Nephron progenitor cell (in vitro differentiated cells): ENCODE results near the gene CCDC187.

Source experiments
- DNase-seq: peaks from one replicate; pipeline ENCODE4 v3.0.0; 2021
- H3K27ac Mint-ChIP-seq: 2 replicates; pipeline ENCODE4 v1.8.0; 2021; ENCODE audit warnings: mild to moderate bottlenecking, moderate library complexity, mixed read lengths
- H3K27me3 Mint-ChIP-seq: 2 replicates; pipeline ENCODE4 v1.8.0; 2021; ENCODE audit warnings: mild to moderate bottlenecking, low read depth, mixed read lengths; ENCODE audit not compliant: poor library complexity
- H3K36me3 Mint-ChIP-seq: 2 replicates; pipeline ENCODE4 v1.8.0; 2021; ENCODE audit warnings: low read depth, mixed read lengths
- H3K4me1 Mint-ChIP-seq: 2 replicates; pipeline ENCODE4 v1.8.0; 2021; ENCODE audit warnings: mixed read lengths
- H3K4me3 Mint-ChIP-seq: 2 replicates; pipeline ENCODE4 v1.8.0; 2021; ENCODE audit warnings: mild to moderate bottlenecking, moderate library complexity, mixed read lengths
- H3K9me3 Mint-ChIP-seq: 2 replicates; pipeline ENCODE4 v1.8.0; 2021; ENCODE audit warnings: mild to moderate bottlenecking, moderate library complexity, mixed read lengths
- CTCF ChIP-seq: fragments of 200-600 bp; sonication (generic); IDR thresholded peaks from 2 replicates; pipeline ENCODE4 v1.5.0; 2021; ENCODE audit warnings: antibody characterized with exemption

Gene CCDC187

GRCh38 chr9:136211441-136212344, 92.2 kb downstream of the CCDC187 start:
- Mint-ChIP-seq H3K27ac (no peak overlapping the region), H3K36me3 (peaks cover 47% of the 10 kb centered on the region), H3K4me3 (no peak overlapping the region)

GRCh38 chr9:136211006-136211405, 92.9 kb downstream of the CCDC187 start:
- H3K4me1 Mint-ChIP-seq = peaks cover 7% of the 10 kb centered on the region
- peaks cover 51% of the 10 kb centered on the region for H3K36me3 Mint-ChIP-seq
- H3K27me3 Mint-ChIP-seq = peaks cover 13% of the 10 kb centered on the region
- H3K27ac Mint-ChIP-seq = no peak overlapping the region
- no peak overlapping the region for H3K4me3 Mint-ChIP-seq
- DNase-seq = no peak
- no peak for TF ChIP-seq CTCF
- H3K9me3 Mint-ChIP-seq = peaks cover 5% of the 10 kb centered on the region

More at GRCh38 chr9:136211441-136212344, 92.2 kb downstream of the CCDC187 start:
- no peak for TF ChIP-seq CTCF
- peaks cover 5% of the 10 kb centered on the region for H3K9me3 Mint-ChIP-seq
- H3K4me1 Mint-ChIP-seq = peaks cover 7% of the 10 kb centered on the region
- no peak for DNase-seq
- H3K27me3 Mint-ChIP-seq = peaks cover 6% of the 10 kb centered on the region

- TF ChIP-seq CTCF = no peak
- Mint-ChIP-seq H3K27me3 (peaks cover 20% of the 10 kb centered on the region), H3K27ac (no peak overlapping the region), H3K4me3 (no peak overlapping the region), H3K36me3 (peaks cover 46% of the 10 kb centered on the region), H3K9me3 (peaks cover 5% of the 10 kb centered on the region), H3K4me1 (peaks cover 7% of the 10 kb centered on the region)
- DNase-seq = no peak
Observed at GRCh38 chr9:136210276-136210675, 93.6 kb downstream of the CCDC187 start.

GRCh38 chr9:136209786-136210185, 94.1 kb downstream of the CCDC187 start:
- Mint-ChIP-seq H3K4me3 (no peak overlapping the region), H3K36me3 (peaks cover 41% of the 10 kb centered on the region), H3K27ac (no peak overlapping the region), H3K27me3 (peaks cover 25% of the 10 kb centered on the region), H3K9me3 (peaks cover 5% of the 10 kb centered on the region), H3K4me1 (peaks cover 7% of the 10 kb centered on the region)
- no peak for DNase-seq
- TF ChIP-seq CTCF = no peak

GRCh38 chr9:136209232-136209631, 94.7 kb downstream of the CCDC187 start:
- peaks cover 30% of the 10 kb centered on the region for H3K27me3 Mint-ChIP-seq
- peaks cover 36% of the 10 kb centered on the region for H3K36me3 Mint-ChIP-seq
- DNase-seq = no peak
- peaks cover 7% of the 10 kb centered on the region for H3K4me1 Mint-ChIP-seq
- no peak for TF ChIP-seq CTCF
- H3K9me3 Mint-ChIP-seq = peaks cover 5% of the 10 kb centered on the region
- no peak overlapping the region for H3K27ac Mint-ChIP-seq
- no peak overlapping the region for H3K4me3 Mint-ChIP-seq

- peaks cover 2% of the 10 kb centered on the region for H3K9me3 Mint-ChIP-seq
- DNase-seq = no peak
- no peak overlapping the region for H3K27ac Mint-ChIP-seq
- no peak overlapping the region for H3K4me3 Mint-ChIP-seq
- TF ChIP-seq CTCF = no peak
- H3K27me3 Mint-ChIP-seq = peaks cover 36% of the 10 kb centered on the region
- peaks cover 7% of the 10 kb centered on the region for H3K4me1 Mint-ChIP-seq
- H3K36me3 Mint-ChIP-seq = peaks cover 30% of the 10 kb centered on the region
Observed at GRCh38 chr9:136208675-136209074, 95.2 kb downstream of the CCDC187 start.
